ENCODE measurements around the gene VIPR2. TPM values are rescaled to one million over a fixed set of nuclear protein-coding genes. Genes with fewer than 3 reads are reported as not detected.

The VIPR2 gene
- total RNA-seq, 1 donor from 2014 or later: not detected

DNA sequence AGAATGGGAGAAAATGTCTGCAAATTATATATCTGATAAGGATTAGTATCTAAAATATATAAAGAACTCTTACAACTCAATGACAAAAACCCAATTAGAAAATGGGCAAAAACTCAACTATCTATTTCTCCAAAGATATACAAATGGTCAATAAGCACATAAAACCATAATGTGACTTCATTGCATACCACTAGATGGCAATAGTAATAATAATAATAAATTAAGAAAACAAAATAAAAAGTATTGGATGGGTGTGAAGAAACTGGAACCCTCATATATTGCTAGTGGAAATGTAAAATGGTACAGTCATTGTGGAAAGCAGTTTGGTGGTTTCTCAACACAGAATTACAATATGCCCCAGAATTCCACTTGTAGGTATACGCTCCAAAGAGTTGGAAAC, 98.8 kb downstream of the VIPR2 start:
- TF ChIP-seq, protein P1, sequence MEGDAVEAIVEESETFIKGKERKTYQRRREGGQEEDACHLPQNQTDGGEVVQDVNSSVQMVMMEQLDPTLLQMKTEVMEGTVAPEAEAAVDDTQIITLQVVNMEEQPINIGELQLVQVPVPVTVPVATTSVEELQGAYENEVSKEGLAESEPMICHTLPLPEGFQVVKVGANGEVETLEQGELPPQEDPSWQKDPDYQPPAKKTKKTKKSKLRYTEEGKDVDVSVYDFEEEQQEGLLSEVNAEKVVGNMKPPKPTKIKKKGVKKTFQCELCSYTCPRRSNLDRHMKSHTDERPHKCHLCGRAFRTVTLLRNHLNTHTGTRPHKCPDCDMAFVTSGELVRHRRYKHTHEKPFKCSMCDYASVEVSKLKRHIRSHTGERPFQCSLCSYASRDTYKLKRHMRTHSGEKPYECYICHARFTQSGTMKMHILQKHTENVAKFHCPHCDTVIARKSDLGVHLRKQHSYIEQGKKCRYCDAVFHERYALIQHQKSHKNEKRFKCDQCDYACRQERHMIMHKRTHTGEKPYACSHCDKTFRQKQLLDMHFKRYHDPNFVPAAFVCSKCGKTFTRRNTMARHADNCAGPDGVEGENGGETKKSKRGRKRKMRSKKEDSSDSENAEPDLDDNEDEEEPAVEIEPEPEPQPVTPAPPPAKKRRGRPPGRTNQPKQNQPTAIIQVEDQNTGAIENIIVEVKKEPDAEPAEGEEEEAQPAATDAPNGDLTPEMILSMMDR (conservative IDR thresholded peaks at IDR 0.05; ENCODE audit: low read depth, low read length): no peak
- no peak overlapping the region for H3K4me3 ChIP-seq (ENCODE audit: low read depth, low read length)
- no peak for DNase-seq (ENCODE audit: low read depth)

DNA sequence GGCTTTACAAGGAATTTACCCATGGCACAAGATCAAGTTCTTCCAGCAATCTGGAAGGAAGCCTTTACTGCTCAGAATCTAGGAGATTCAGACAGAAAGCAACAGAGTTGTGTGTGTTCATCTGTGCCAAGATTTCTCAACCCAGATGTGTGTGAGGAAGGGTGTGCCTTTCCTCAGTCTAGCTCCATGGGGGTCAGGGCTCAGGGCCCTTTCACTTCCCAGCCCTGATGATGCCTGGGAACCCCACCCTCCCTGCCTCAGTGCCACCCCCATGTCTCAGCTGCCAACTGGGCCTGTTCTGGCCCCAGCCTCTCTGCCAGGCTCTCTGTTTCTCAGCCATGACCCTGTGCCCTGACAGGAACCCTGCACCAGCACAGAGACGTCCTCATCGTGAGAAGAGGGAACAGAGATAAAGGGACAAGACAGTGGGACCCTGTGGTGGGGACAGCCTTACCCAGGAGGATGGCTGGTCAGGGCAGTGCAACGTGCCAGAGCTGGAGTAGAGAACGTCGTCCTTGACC, 102.0 kb downstream of the VIPR2 start:
- no peak overlapping the region for H3K4me3 ChIP-seq (ENCODE audit: low read depth, low read length)
- TF ChIP-seq, protein P1 (conservative IDR thresholded peaks at IDR 0.05; ENCODE audit: low read depth, low read length): no peak
- DNase-seq (ENCODE audit: low read depth): no peak

DNA sequence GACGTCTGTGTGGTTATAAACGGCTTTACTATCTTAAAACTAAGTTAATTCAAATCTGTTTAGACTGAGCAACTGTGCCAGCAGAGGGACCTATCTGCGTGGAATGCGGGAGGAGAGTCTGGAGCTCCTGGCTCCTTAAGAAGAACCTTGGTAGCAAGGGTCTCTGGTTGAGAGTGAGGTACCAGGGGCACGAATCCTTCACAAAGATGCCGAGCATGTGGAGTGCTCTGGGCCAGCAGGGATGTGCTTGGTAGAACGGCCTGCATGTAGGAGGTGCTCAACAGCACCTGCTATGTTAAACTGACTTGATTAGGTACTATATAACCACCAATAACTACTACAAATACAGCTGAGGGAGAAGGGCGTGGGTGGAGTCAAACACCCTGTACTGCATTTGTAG, 102.6 kb downstream of the VIPR2 start:
- no peak overlapping the region for H3K4me3 ChIP-seq (ENCODE audit: low read depth, low read length)
- TF ChIP-seq, protein P1 (conservative IDR thresholded peaks at IDR 0.05; ENCODE audit: low read depth, low read length): no peak
- no peak for DNase-seq (ENCODE audit: low read depth)

DNA sequence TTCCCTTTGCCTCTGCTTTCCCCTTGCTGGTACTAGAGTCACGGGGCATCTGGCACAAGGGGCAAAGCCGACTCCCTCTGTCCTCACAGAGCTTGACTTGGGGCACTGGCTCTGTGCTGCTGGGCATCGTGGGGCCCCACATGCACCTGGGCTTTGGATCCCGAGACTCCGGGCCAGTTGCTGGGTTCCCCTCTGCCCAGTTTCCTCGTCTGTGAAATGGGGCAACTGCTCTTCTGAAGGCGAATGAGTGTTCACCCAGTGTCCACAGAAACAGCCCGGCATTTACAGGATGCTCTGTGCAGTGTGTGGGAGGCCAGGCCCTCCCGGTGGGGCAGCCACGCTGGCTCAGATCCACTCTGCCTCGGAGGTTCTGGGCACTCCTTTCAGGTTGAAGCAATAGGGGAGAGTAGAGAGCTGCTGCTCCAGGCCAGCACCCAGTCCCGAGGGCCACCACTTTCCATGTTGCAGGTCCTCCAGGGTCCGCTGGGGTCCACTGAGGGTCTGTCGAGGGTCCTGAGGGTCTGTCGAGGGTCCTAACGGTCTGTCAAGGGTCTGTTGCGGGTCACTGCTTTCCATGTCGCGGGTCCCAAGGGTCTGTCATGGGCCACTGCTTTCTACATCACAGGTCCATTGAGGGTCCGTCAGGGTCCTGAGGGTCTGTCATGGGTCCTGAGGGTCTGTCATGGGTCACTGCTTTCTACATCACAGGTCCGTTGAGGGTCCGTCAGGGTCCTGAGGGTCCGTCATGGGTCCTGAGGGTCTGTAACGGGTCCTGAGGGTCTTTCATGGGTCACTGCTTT, 103.6 kb downstream of the VIPR2 start:
- TF ChIP-seq, protein P1 (conservative IDR thresholded peaks at IDR 0.05; ENCODE audit: low read depth, low read length): no peak
- no peak for DNase-seq (ENCODE audit: low read depth)
- no peak overlapping the region for H3K4me3 ChIP-seq (ENCODE audit: low read depth, low read length)

DNA sequence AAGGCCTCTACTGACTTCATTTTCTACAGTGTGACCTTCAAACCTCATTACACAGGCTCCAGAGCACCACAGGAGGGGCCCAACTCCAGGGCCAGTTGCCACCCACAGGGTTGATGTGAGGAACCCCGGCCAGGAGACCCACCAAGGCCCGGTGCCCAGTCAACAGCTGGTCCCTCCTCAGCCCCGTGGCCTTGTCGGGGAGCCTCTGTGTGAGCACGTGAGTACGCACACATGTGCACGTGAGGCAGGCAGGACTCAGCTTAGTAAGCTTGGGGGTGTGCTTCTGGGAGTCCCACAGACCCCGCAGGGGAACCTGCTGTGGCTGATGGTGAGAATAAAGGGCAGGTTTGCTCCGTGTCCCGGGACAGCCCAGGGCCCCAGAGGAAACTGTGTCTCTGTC, 104.5 kb downstream of the VIPR2 start:
- TF ChIP-seq, protein P1 (conservative IDR thresholded peaks at IDR 0.05; ENCODE audit: low read depth, low read length): no peak
- no peak for DNase-seq (ENCODE audit: low read depth)
- no peak overlapping the region for H3K4me3 ChIP-seq (ENCODE audit: low read depth, low read length)

DNA sequence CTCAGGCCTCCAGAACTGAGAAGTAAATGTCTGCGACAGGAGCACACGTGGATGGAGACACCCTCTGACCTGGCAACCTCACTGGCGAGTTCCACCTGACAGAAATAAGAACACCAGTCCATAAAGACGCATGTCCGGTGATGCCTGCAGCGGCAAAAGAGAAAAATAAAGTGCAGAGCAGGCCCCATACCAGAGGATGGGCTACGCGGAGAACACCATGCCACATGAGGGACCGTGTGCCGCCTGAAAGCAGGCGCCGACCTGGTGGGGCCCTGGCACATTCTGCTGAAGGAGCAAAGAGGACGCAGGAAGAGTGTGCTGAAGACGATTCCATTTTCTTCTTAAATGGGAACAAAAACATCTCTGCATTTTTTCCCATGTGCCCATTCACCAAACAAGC, 105.0 kb downstream of the VIPR2 start:
- no peak overlapping the region for H3K4me3 ChIP-seq (ENCODE audit: low read depth, low read length)
- TF ChIP-seq, protein P1 (conservative IDR thresholded peaks at IDR 0.05; ENCODE audit: low read depth, low read length): no peak
- no peak for DNase-seq (ENCODE audit: low read depth)

DNA sequence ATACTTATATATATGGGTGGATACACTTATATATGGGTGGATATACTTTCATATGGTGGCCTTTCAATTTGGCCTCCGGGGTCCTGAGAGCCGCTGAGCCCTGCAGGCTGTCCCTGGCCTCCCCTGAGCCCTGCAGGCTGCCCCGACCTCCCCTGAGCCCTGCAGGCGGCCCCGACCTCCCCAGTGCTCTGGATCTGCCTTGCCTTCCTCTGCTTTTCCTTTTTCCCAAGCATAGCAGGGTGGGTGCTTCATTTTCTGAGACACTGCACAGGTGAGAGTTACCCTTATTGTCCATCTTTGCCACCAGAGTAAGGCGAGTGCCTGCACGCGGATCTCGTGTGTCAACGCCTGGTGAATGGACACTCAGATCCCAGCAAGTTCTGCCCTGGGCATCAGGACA, 106.6 kb downstream of the VIPR2 start:
- DNase-seq (ENCODE audit: low read depth): no peak
- no peak overlapping the region for H3K4me3 ChIP-seq (ENCODE audit: low read depth, low read length)
- TF ChIP-seq, protein P1 (conservative IDR thresholded peaks at IDR 0.05; ENCODE audit: low read depth, low read length): no peak

Measured in epithelial cell of proximal tubule (primary cell).